Stimulated activated CD8-positive, alpha-beta memory T cell treated with anti-CD3 and anti-CD28 coated beads, Interleukin-2, amount 100 ng/mL, for 48 hours (primary cell): ENCODE data around the gene IL31.

Source experiments
- DNase-seq, 2 donors: peaks; one replicate each; pipeline ENCODE4 v3.0.0-alpha.2; 2020; ENCODE audit warnings: low read depth in 2 of 2

Gene IL31

DNA sequence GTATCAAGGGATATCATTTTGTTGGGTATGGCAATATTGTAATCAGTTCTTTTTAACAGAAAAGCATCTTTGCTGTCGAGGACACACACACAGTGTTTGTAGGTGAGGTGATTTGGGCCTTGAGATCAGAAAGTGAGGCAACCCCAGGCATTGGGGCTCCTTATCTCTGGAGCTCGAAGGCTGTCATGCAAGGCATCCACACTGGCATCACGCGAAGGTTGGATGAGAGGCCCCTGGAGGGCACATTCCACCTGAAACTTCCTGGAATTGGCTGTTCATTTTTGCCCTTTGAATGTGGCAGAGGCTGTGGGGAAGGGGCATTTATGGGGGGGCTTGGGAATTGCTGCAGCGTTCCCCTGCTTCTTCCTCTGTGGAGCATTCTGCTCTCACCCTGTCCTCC is 45.5 kb downstream of the IL31 start:
- no peak for DNase-seq

- no peak for DNase-seq
These were observed 46.2 kb downstream of the IL31 start for GRCh38 chr12:122127839-122128238.

GRCh38 chr12:122126713-122127597 is 47.1 kb downstream of the IL31 start:
- no peak for DNase-seq

DNA sequence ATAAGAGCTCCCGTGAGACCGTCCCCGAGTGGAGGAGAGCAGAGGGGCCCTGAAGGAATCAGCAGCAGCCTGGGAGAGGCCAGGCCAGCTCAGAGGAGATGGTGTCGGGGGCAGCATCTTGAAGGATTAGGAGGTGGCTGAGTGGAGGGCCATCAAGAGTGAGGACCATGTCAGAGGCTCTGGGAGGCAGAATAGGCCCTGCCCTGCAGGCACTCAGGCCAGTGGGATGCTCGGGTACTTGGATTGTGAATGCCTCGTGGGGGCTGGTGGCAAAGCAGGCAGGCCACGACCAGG is 47.7 kb downstream of the IL31 start:
- DNase-seq: no peak

- no peak for DNase-seq
These were observed 48.3 kb downstream of the IL31 start for GRCh38 chr12:122125452-122126341.

DNA sequence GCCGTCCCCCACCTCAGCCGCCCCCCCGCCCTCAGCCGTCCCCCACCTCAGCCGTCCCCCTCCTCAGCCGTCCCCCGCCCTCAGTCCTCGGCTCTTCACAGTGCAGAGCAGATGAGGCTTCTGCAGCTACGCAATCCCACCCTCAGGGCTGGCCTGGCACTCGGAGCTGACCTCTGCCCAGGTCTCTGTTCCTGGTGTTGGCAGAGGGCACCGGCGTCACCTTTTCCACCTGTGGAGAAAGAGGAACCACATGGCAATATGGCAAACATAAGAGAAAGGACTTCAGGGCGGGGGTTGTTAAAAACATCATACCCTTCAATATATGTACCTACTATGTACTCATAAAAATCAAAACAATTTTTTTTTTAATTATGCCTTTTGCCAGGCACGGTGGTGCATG is 49.7 kb downstream of the IL31 start:
- DNase-seq: no peak

DNA sequence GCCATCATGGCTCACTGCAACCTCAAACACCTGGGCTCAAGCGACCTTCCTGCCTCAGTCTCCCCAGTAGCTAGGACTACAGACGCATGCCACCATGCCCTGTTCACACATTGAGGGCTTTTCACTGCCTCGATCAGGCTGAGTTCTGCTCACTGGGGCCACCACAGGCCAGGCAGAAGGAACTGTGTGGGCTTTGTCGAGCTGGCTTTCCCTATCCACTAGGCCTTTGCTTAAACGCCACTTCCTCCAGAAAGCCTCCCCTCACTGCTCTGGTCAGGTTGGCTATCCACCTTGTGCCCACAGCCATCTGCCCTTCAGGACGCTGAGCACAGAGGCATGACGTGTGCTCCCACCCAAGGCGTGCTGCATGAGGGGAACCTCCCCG is 50.3 kb downstream of the IL31 start:
- DNase-seq: no peak

DNA sequence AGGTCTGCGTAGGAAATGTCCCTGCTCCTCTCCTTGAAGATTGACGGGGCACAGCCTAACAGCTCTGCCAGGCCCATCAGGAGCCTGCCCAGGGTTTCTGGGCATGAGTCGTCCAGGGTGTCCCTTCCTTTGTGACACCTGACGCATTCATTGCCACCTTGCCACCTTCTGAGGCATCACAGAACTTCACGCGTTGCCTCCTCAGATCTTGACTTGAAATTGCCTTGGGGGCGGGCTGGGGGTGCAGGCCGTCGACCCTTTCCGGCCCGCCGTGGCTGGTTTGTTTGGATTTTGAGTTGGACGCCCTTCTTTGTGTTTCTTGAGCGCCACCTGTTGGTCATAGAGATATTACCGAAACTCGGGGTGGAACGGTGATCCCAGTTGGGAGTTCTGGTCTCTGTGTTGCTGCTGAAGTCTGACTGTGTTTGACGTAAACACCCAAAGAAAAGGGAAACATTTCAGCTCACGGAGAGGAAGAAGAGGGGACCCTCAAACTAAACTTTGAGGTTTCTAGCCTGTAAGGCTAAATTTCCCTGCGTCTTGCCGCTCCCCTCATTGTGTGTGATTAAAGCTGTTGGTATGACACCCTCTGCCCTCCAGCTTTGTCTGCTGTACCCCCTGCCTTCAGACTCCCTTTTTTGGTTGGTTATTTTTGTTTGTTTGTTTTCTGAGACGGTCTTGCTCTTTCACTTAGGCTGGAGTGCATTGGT is 50.8 kb downstream of the IL31 start:
- peak; percentile 41 to 43 for DNase-seq
